Coronary artery (tissue), 2 donors: ENCODE data around the gene MUC5AC.
"Not testable (repeated sequence)": the region's sequence is repeated elsewhere in the genome, so short reads cannot be mapped to it uniquely, and the experiment has no call there.

Experiments used
- DNase-seq: peaks from one replicate; pipeline ENCODE4 v3.0.0-alpha.2; 2017; ENCODE audit warnings: low spot score
- H3K27ac ChIP-seq, 2 donors: fragments of 200-600 bp; sonication (generic); one replicate each; pipeline ENCODE4 v1.5.1; 2016 to 2019
- H3K4me3 ChIP-seq: fragments of 200-600 bp; sonication (generic); 2 replicates; pipeline ENCODE4 v1.5.1; 2016; ENCODE audit warnings: mild to moderate bottlenecking, moderate library complexity

MUC5AC gene

DNA sequence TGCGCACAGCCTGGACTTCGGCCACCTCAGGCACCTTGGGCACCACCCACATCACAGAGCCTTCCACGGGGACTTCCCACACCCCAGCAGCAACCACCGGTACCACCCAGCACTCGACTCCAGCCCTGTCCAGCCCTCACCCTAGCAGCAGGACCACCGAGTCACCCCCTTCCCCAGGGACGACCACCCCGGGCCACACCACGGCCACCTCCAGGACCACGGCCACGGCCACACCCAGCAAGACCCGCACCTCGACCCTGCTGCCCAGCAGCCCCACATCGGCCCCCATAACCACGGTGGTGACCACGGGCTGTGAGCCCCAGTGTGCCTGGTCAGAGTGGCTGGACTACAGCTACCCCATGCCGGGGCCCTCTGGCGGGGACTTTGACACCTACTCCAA is 91.2 kb downstream of the MUC5AC start:
- not testable (repeated sequence) for H3K4me3 ChIP-seq, DNase-seq

DNA sequence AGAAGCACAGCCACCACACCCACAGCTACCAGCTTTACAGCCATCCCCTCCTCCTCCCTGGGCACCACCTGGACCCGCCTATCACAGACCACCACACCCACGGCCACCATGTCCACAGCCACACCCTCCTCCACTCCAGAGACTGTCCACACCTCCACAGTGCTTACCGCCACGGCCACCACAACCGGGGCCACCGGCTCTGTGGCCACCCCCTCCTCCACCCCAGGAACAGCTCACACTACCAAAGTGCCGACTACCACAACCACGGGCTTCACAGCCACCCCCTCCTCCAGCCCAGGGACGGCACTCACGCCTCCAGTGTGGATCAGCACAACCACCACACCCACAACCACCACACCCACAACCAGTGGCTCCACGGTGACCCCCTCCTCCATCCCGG is 92.7 kb downstream of the MUC5AC start:
- not testable (repeated sequence) for H3K27ac ChIP-seq, H3K4me3 ChIP-seq, DNase-seq

More for the DNA sequence above, 91.2 kb downstream of the MUC5AC start:
- not testable (repeated sequence) for H3K27ac ChIP-seq
